HT1080 (cell line): ENCODE measurements around the gene FKBP5. TPM values are rescaled to one million over a fixed set of nuclear protein-coding genes. Genes with fewer than 3 reads are reported as not detected.
"Not testable (repeated sequence)": the region's sequence is repeated elsewhere in the genome, so short reads cannot be mapped to it uniquely, and the experiment has no call there.

ENCODE experiments used
- DNase-seq: peaks from one replicate; pipeline ENCODE4 v3.0.0-alpha.2; 2015; ENCODE audit warnings: low read depth
- total RNA-seq: library from RNA; depleted of rRNA; stranded (reverse); fragments of >200 nt; shearing (Covaris generic); gene quantifications from 2 replicates; pipeline ENCODE4 v1.2.3, GENCODE V29; 2014

The FKBP5 gene
- total RNA-seq, 1 experiment from 2014 or later = 15.2 TPM

GRCh38 chr6:35622283-35622682 lies 66.4 kb downstream of the FKBP5 start:
- no peak for DNase-seq

DNA sequence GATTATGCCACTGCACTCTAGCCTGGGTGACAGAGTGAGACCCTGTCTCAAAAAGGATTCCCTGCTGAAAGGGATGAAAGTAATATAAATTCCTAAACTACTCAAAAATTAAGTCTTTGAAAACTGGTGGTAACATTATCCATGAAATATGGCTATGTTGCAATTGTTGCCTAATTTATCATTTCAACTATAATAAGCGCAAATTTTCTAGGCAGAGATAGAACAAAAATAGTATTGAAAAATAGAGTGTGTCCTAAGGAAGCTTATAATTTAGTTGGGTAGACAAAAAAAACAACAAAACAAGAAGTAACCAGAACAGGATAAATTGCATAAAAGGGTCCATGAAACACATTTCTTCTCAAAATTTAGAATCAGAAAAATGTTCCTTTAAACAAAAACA lies 68.0 kb downstream of the FKBP5 start:
- DNase-seq = no peak

- no peak for DNase-seq
Measured at GRCh38 chr6:35613762-35614161, 75.0 kb downstream of the FKBP5 start.

DNA sequence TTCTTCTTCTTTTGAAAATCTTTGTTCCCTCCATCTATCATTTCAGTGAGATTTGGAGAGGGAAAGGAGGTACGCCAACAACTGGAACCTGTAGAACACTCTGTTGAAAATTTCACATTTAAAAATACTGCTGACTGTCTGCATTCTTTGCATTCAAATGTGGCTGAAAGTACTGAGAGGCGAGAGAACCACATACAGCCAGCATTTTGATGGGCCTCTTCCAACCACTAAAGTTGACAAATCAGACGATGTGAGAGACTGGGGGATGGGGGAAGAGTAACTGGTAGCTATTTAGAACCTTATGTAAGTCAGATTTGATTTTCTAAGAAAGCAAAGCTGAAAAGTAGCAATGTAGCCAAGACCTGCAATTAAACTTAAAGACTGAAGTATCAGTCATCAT lies 77.5 kb downstream of the FKBP5 start:
- DNase-seq = no peak

DNA sequence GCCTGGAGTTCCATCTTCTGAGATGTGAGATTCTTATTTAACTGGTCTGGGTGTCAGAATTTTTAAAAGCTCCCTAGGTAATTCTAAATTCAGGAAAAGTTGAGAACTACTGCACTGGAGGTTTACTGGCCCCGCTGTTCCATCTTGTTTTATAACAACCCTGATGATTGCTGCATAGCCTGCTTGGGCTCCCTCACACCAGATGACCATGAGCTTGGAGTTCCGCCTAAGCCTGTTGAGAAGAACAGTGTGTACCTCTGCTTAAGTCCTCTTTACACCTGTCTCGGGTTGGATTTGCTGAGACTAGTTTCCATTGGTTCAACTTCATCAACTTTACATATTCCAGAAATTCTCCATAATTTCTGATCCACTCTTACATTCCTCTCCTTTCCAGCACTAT lies 77.9 kb downstream of the FKBP5 start:
- no peak for DNase-seq

GRCh38 chr6:35609588-35609987 lies 79.1 kb downstream of the FKBP5 start:
- no peak for DNase-seq

GRCh38 chr6:35607517-35608233 lies 81.0 kb downstream of the FKBP5 start:
- DNase-seq = no peak

- no peak for DNase-seq
Measured at GRCh38 chr6:35605600-35605999, 83.1 kb downstream of the FKBP5 start.

DNA sequence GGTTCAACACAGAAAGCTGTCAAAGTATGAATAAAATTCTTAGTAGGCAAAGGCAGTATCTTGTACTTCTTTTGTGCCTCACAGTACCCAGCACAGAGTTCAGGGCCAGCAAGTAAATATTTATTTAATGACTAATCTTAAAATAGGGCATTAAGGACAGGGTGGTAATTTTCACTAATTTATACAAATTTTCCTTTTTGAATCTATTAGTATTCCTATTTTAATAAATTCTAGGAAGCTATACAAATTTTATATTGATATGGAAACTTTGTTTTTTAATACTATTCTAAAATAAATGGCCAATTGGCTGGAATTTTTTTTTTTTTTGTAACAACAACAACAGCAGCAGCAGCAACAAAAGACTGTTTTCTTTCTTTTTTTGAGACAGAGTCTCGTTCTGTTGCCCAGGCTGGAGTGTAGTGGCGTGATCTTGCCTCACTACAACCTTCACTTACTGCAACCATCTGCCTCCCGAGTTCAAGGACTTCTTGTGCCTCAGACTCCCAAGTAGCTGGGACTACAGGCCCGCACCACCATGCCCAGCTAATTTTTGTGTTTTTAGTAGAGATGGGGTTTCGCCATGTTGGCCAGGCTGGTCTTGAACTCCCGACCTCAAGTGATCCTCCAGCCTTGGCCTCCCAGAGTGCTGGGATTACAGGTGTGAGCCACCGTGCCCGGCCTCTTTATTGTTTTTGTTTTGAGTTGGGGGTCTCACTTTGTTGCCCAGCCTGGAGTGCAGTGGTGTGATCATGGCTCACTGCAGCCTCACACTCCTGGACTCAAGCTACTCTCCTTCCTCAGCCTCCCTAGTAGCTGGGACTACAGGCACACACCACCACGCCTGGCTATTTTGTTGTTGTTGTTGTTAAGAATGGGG lies 85.2 kb downstream of the FKBP5 start:
- DNase-seq = no peak

GRCh38 chr6:35602133-35602946 lies 86.4 kb downstream of the FKBP5 start:
- no peak for DNase-seq

- peak; percentile 59 for DNase-seq
Measured at GRCh38 chr6:35601331-35602132, 87.2 kb downstream of the FKBP5 start.

- no peak for DNase-seq
Measured at GRCh38 chr6:35600659-35601125, 88.0 kb downstream of the FKBP5 start.

- DNase-seq = no peak
Measured at GRCh38 chr6:35599761-35600658, 88.7 kb downstream of the FKBP5 start.

DNA sequence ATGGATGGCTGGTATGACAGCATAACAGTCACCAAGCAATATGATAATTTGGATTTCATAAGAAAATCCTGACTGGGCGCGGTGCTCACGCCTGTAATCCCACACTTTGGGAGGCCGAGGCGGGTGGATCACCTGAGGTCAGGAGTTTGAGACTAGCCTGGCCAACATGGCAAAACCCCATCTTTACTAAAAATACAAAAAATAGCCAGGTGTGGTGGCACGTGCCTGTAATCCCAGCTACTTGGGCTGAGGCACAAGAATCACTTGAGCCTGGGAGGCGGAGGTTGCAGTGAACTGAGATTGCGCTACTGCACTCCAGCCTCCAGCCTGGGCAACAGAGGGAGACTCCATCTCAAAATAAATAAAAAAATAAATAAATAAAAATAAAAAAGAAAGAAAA lies 90.1 kb downstream of the FKBP5 start:
- DNase-seq = not testable (repeated sequence)

DNA sequence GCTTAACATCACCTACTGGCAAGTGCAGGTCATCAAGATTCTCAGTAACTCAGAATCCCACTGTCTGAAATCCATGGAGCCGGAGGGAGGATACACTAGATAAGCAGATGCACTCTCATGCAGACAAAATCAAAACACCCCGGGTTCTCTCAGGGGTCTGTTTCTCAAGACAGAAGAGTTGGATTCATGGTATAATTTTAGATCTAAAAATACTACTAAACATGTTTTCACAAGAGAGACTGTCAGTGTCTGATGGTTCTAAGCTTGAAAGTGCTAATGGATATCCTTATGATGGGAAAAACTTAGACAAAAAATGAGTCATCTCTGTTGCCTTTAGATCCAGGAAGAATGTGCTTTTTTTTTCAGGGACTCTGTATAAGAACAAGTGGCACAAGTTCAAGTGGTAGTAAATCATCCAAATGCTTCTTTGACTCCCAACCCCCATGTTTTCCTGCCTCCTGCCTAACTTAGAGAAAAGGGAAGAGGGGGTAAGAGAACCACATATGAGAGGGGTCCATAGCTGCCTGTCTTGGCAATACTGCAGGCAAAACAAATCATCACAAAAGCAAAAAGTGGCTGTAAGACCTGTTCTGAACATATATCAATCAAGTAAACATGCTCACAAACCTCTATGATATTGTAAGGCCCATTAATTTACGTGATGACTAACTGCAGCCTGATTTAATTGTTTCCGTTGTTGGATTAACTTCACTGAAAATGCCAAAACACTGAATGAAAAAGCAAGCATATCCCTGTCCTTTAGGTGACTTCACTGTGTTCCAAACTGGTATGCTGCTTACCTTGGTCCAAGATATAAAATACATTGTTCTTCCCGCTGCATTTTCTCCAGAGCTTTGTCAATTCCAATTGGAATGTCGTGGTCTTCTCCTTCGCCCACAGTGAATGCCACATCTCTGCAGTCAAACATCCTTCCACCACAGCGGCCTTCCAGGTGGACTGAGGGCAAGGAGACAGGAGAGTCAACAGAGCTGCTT lies 92.0 kb downstream of the FKBP5 start:
- DNase-seq = peak; percentile 94

DNA sequence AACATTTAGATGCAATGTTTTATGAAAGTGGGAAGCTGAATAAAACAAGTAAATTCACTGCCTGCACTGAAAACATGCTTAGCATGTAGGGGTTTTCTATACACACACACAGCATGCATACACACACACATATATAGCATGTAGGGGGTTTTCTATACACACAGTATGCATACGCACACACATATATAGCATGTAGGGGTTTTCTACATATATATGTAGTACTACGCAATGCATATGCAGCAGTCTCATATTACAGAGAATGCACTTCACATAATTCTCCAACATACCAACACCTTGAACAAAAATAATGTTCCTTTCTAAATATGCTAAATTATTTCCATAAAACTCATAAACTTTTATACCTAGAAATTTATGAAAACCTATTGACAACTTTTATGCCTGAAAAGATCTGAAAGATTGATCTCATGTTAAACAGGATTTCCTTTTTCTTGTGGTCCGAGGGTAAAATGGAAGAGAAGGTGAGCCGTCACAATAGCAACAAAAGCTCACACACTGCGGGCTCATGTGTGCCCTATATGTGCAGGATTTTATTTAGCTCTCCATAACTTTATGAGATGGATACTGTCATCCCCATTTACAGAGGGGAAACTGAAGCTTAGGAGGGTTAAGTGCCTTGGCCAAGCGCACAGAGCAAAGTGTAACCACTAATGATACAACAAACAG lies 94.1 kb downstream of the FKBP5 start:
- DNase-seq = no peak

- DNase-seq = no peak
Measured at GRCh38 chr6:35592178-35592577, 96.5 kb downstream of the FKBP5 start.

DNA sequence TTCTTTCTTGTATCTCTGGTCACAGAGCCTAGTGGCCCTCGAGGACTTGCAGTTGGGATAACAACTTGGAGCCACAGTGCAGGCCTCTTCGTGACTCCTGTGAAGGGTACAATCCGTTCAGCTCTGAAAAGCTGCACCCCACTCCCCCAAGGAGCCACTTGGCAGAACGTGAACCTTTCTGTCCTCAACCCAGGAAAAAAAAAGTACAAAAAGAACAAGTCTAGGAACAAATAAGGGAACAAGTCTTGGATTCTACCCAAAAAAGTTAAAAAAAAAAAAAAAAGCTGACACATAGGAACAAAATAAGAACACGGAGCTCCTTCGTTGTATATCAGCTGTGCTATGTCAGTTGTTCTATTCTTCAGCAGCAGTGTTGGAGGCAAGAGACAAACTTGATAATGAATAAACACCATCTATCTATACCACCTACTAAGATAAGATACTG lies 98.1 kb downstream of the FKBP5 start:
- no peak for DNase-seq
